BLaER1 treated with 17β-estradiol and CSF1 and Interleukin-3, amounts not matched to agents 10 nM and 100 nM (cell line): ENCODE results near the gene ENTHD1.
"Not testable (repeated sequence)": the region's sequence is repeated elsewhere in the genome, so short reads cannot be mapped to it uniquely, and the experiment has no call there.

Experiments
- H3K27ac ChIP-seq, 11 experiments: shearing (Covaris generic); formaldehyde crosslinking; 2 replicates each; pipeline ENCODE4 v1.8.1; 2022
- H3K27me3 ChIP-seq, 11 experiments: shearing (Covaris generic); formaldehyde crosslinking; 2 replicates each; pipeline ENCODE4 v1.8.1; 2022
- H3K36me3 ChIP-seq, 11 experiments: shearing (Covaris generic); formaldehyde crosslinking; 2 replicates each; pipeline ENCODE4 v1.8.1; 2022
- H3K4me1 ChIP-seq, 10 experiments: shearing (Covaris generic); formaldehyde crosslinking; 2 replicates each; pipeline ENCODE4 v1.8.1; 2022
- H3K4me2 ChIP-seq, 11 experiments: shearing (Covaris generic); formaldehyde crosslinking; 2 replicates each; pipeline ENCODE4 v1.8.1; 2022
- H3K4me3 ChIP-seq, 10 experiments: shearing (Covaris generic); formaldehyde crosslinking; 2 replicates each; pipeline ENCODE4 v1.8.1; 2022
- H3K9ac ChIP-seq, 11 experiments: shearing (Covaris generic); formaldehyde crosslinking; 2 replicates each; pipeline ENCODE4 v1.8.1; 2022
- H3K9me3 ChIP-seq, 11 experiments: shearing (Covaris generic); formaldehyde crosslinking; replicated peaks in 1 of 11; 2 replicates each; pipeline ENCODE4 v1.8.1; 2022
- H4K20me1 ChIP-seq, 11 experiments: shearing (Covaris generic); formaldehyde crosslinking; 2 replicates each; pipeline ENCODE4 v1.8.1; 2022
- Cebpa-rat ChIP-seq, 11 experiments: shearing (Covaris generic); IDR thresholded peaks; 2 replicates each; pipeline ENCODE4 v1.8.1; 2022

ENTHD1 gene

DNA sequence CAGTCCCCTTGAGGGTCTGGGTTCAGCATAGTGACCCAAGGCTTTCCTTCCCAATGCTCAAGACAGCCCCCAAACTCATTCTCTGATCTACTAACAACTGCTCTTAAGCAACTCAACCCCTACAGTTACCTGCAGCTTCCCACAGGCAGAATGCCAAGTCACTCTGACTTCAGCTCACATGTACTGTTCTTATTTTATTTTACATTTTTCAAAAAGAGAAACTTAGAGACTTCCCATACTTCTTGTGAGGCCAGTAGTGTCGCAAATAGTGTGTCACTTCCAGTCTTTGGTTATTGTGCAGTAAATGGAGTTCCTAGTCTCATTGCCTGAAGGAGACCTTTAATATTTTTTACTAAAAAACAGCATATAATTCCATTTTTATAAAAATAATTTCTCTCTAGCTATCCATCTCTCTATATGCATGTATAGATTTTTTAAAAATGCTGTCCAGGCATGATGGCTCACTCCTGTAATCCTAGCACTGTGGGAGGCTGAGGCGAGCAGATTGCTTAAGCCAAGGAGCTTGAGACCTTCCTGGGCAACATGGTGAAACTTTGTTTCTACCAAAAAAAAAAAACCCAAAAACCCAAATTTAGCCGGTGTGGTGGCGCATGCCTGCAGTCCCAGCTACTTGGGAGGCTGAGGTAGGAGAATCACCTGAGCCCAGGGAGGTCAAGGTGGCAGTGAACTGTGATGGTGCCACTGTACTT is 41.8 kb downstream of the ENTHD1 start:
- Histone ChIP-seq H4K20me1 (no peaks in the 10 kb centered on the region), H3K9me3 (peaks cover 0 to 6% (median 0%) of the 10 kb centered on the region in 11 experiments; a peak in 4 of 22 replicates), H3K4me2 (no peak overlapping the region), H3K9ac (no peak overlapping the region), H3K4me3 (no peak overlapping the region), H3K4me1 (peaks cover 0 to 15% (median 6%) of the 10 kb centered on the region in 10 experiments; a peak in 10 of 20 replicates), H3K27ac (no peak overlapping the region), H3K36me3 (no peaks in the 10 kb centered on the region), H3K27me3 (peaks cover 0 to 25% (median 0%) of the 10 kb centered on the region in 11 experiments; a peak in 4 of 22 replicates)
- no peak for TF ChIP-seq Cebpa-rat (IDR thresholded peaks at IDR 0.05)

DNA sequence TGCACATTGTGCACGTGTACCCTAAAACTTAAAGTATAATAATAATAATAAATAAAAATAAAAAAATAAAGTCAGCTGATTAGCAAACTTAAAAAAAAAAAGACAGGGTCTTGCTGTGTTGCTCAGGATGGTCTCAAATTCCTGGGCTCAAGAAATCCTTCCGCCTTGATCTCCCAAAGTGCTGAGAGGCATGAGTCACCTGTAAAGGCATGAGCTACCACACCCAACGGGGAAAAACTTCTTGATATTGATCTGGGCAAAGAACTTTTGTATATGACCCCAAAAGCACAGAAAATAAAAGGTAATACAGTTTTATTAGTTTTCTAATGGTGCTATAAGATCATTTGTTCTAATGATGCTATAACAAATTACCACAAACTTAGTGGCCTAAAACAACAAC is 46.1 kb downstream of the ENTHD1 start:
- H3K9ac ChIP-seq = no peak overlapping the region
- no peak for TF ChIP-seq Cebpa-rat (IDR thresholded peaks at IDR 0.05)
- no peak overlapping the region for H3K4me2 ChIP-seq
- H3K36me3 ChIP-seq = no peaks in the 10 kb centered on the region
- H3K27me3 ChIP-seq = peaks cover 0 to 34% (median 0%) of the 10 kb centered on the region in 11 experiments; a peak in 4 of 22 replicates
- H3K4me3 ChIP-seq = no peak overlapping the region
- peaks cover 5 to 20% (median 11%) of the 10 kb centered on the region in 10 experiments; a peak in 16 of 20 replicates for H3K4me1 ChIP-seq
- H4K20me1 ChIP-seq = no peaks in the 10 kb centered on the region
- peaks cover 0 to 9% (median 2%) of the 10 kb centered on the region in 11 experiments; a peak in 6 of 22 replicates for H3K9me3 ChIP-seq
- no peak overlapping the region for H3K27ac ChIP-seq

DNA sequence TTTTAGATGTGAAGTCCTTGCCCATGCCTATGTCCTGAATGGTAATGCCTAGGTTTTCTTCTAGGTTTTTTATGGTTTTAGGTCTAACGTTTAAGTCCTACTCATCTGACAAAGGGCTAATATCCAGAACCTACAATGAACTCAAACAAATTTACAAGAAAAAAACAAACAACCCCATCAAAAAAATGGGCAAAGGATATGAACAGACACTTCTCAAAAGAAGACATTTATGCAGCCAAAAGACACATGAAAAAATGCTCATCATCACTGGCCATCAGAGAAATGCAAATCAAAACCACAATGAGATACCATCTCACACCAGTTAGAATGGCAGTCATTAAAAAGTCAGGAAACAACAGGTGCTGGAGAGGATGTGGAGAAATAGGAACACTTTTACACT is 47.0 kb downstream of the ENTHD1 start:
- H3K4me3 ChIP-seq, H3K9me3 ChIP-seq, H3K9ac ChIP-seq, H3K4me2 ChIP-seq, H3K36me3 ChIP-seq, H4K20me1 ChIP-seq, H3K27ac ChIP-seq: not testable (repeated sequence)
- H3K4me1 ChIP-seq = peaks cover 5 to 20% (median 10%) of the 10 kb centered on the region in 10 experiments; a peak in 16 of 20 replicates
- peaks cover 0 to 34% (median 0%) of the 10 kb centered on the region in 11 experiments; a peak in 4 of 22 replicates for H3K27me3 ChIP-seq

DNA sequence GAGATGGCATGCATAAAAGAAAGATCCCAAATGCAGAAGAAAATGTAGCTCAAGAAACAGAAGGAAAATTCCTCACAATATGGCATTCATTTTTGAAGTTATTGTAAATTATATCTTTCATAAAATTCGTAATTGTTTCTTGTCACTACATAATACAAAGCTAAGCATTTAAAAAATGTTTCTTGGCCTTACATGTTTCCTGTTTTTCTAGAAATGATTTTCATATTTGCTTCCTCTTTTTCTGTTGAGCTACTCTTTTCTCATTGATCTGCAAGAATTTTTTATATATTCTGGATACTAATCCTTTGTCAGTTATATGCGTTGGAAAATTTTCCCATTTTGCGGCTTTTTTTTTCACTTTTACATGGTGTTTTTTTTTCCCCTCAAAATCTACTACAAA is 48.0 kb downstream of the ENTHD1 start:
- Histone ChIP-seq H3K27ac (no peak overlapping the region), H3K4me1 (peaks cover 5 to 20% (median 13%) of the 10 kb centered on the region in 10 experiments; a peak in 19 of 20 replicates), H3K4me3 (no peak overlapping the region), H4K20me1 (no peaks in the 10 kb centered on the region), H3K4me2 (peak overlapping the region in 8 of 11 experiments; percentile 11 to 88 (median 52); a peak in 13 of 22 replicates), H3K36me3 (no peaks in the 10 kb centered on the region), H3K27me3 (peaks cover 0 to 42% (median 0%) of the 10 kb centered on the region in 11 experiments; a peak in 4 of 22 replicates), H3K9ac (no peak overlapping the region), H3K9me3 (peaks cover 0 to 11% (median 7%) of the 10 kb centered on the region in 11 experiments; a peak in 10 of 22 replicates)
- no peak for TF ChIP-seq Cebpa-rat (IDR thresholded peaks at IDR 0.05)

DNA sequence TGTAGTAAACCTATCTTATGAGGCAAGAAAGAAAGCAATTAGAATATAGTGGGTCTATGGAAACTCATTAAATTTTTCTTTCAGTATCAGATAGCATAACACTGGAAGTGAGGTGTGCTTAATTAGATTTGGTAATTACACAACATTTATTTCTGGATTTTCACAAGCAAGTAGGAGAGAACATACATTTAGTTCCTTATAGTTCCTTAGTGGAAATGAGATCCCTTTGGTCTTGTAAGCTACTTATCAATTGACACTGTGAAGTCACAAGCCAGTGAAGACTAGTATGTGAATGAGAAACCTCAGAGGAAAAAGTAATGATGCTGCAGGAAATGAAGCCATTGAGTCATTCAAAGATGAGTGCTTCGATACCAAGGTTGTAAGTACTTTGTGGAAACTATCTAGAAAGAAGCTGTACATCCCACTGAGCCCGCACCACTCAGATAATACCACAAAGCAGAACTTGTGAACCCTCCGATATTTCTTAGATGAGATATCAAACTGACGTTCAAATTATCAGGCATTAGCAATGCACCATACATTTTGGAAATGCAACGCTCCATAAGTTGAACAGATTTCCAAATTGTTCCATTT is 53.5 kb downstream of the ENTHD1 start:
- H3K4me1 ChIP-seq = peaks cover 14 to 33% (median 27%) of the 10 kb centered on the region in 10 experiments
- no peak overlapping the region for H3K27ac ChIP-seq
- peaks cover 20 to 37% (median 24%) of the 10 kb centered on the region in 11 experiments for H3K9me3 ChIP-seq
- no peaks in the 10 kb centered on the region for H3K36me3 ChIP-seq
- H3K4me3 ChIP-seq = no peak overlapping the region
- peaks cover 0 to 60% (median 0%) of the 10 kb centered on the region in 11 experiments; a peak in 6 of 22 replicates for H3K27me3 ChIP-seq
- peak overlapping the region; percentile 29 to 75 (median 55); a peak in 21 of 22 replicates for H3K4me2 ChIP-seq
- no peaks in the 10 kb centered on the region for H4K20me1 ChIP-seq
- H3K9ac ChIP-seq = no peak overlapping the region
- TF ChIP-seq Cebpa-rat (IDR thresholded peaks at IDR 0.05) = no peak

DNA sequence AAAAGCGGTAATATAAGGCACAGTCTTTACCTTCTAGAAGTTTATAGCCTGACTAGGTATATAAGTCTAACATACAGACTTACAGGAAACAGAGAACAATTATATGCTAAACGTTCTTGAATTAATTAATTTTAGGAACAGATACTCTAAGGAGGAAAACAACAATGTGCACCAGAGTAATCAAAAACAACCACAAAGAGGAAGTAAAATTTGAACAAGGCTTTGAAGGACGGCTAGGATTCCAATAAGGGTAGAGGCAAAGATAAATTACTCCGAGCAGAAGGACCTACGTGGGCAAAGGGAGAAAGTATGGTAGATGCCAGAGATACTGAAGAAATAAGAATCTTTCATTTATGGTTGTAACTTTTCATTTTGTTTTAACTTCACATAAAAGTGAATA is 54.4 kb downstream of the ENTHD1 start:
- Histone ChIP-seq H3K4me1 (peaks cover 14 to 40% (median 30%) of the 10 kb centered on the region in 10 experiments), H3K4me3 (no peak overlapping the region), H3K27me3 (peaks cover 0 to 60% (median 0%) of the 10 kb centered on the region in 11 experiments; a peak in 6 of 22 replicates), H3K9me3 (peaks cover 21 to 44% (median 28%) of the 10 kb centered on the region in 11 experiments), H4K20me1 (no peaks in the 10 kb centered on the region), H3K9ac (no peak overlapping the region), H3K36me3 (no peaks in the 10 kb centered on the region), H3K27ac (peak overlapping the region in 3 of 11 experiments; percentile 3 to 23 (median 21); a peak in 4 of 22 replicates), H3K4me2 (peak overlapping the region; percentile 29 to 75 (median 55); a peak in 20 of 22 replicates)
- no peak for TF ChIP-seq Cebpa-rat (IDR thresholded peaks at IDR 0.05)

DNA sequence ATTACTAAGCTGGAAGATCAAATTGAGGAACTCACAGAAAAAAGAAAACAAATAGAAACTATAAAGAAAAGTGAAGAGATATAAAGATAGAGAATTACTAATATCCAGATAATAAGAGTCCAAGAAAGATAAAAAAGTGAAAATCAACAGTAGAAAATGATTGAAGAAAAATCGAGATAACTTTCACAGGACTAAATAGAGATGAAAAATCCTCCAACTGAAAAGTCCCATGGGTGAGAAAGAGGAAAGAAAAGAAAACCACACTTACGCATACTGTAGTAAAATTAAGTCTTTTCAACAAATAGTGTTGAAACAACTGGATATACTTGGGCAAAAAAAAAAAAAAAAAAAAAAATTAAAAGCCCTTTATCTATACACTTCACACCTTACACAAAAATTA is 60.0 kb downstream of the ENTHD1 start:
- Histone ChIP-seq H3K4me1 (peaks cover 11 to 49% (median 33%) of the 10 kb centered on the region in 10 experiments), H3K4me3 (no peak overlapping the region), H3K9me3 (peaks cover 18 to 32% (median 25%) of the 10 kb centered on the region in 11 experiments), H3K27me3 (peaks cover 0 to 76% (median 0%) of the 10 kb centered on the region in 11 experiments; a peak in 6 of 22 replicates), H3K27ac (peak overlapping the region in 6 of 11 experiments; percentile 46 to 84 (median 60); a peak in 11 of 22 replicates), H3K36me3 (no peaks in the 10 kb centered on the region), H4K20me1 (no peaks in the 10 kb centered on the region), H3K9ac (no peak overlapping the region; a peak in 1 of 22 replicates), H3K4me2 (peak overlapping the region in 8 of 11 experiments; percentile 16 to 84 (median 38); a peak in 13 of 22 replicates)
- no peak for TF ChIP-seq Cebpa-rat (IDR thresholded peaks at IDR 0.05)

DNA sequence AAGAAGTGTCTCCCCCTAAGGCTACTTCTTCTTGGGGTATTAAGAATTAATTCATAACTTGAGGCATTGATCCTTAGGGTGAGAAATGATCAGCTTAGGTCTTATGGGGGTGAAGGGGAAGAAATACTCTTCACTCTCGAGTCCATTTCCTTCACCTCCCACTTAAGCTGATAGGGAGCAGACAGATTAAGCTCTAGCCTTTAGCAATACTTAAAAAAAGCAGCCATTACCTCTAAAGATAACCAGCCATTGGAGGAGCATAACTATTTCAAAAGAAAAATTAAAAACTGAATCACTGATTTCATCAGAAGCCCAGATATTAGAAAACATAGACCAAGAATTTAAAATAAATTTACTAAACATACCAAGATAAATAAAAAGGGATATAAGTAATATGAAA is 60.5 kb downstream of the ENTHD1 start:
- Histone ChIP-seq H3K9me3 (peaks cover 18 to 32% (median 25%) of the 10 kb centered on the region in 11 experiments), H3K27ac (peak overlapping the region in 7 of 11 experiments; percentile 33 to 84 (median 71); a peak in 13 of 22 replicates)

More for the DNA sequence above, 60.5 kb downstream of the ENTHD1 start:
- TF ChIP-seq Cebpa-rat (IDR thresholded peaks at IDR 0.05) = no peak
- peak overlapping the region in 6 of 11 experiments; percentile 16 to 66 (median 45); a peak in 9 of 22 replicates for H3K9ac ChIP-seq
- H3K4me2 ChIP-seq = peak overlapping the region; percentile 49 to 92 (median 83)
- no peaks in the 10 kb centered on the region for H4K20me1 ChIP-seq
- H3K4me1 ChIP-seq = peaks cover 11 to 52% (median 33%) of the 10 kb centered on the region in 10 experiments
- peaks cover 0 to 79% (median 0%) of the 10 kb centered on the region in 11 experiments; a peak in 6 of 22 replicates for H3K27me3 ChIP-seq
- H3K4me3 ChIP-seq = peak overlapping the region in 3 of 10 experiments; percentile 18 to 24 (median 19); a peak in 2 of 20 replicates
- H3K36me3 ChIP-seq = no peaks in the 10 kb centered on the region
